ENCODE data around the gene P2RX5. TPM values are rescaled to one million over a fixed set of nuclear protein-coding genes. Genes with fewer than 3 reads are reported as not detected.

The P2RX5 gene
- polyA plus RNA-seq, 1 donor (not counting 4 experiments of a cell fraction or from before 2014, with no cell fraction given), result 0.43 TPM

GRCh38 chr17:3641717-3642486 is 54.1 kb downstream of the P2RX5 start:
- no peak overlapping the region for H3K4me3 ChIP-seq (ENCODE audit: control insufficient read depth in 2 of 3, extremely low read depth in 1 of 3, insufficient read depth in 2 of 3, low read depth in 1 of 3, low read length in 3 of 3)
- no peaks in the 10 kb centered on the region for H4K20me1 ChIP-seq (ENCODE audit: control insufficient read depth, extremely low read depth, insufficient read depth, low read length)
- no peak overlapping the region for H3K4me2 ChIP-seq (ENCODE audit: control insufficient read depth, extremely low read depth, insufficient read depth, low read depth, low read length)
- FAIRE-seq, result no peak
- TF ChIP-seq CTCF (optimal IDR thresholded peaks at IDR 0.05 in 1 of 3, IDR thresholded peaks at IDR 0.05 in 1 of 3, conservative IDR thresholded peaks at IDR 0.05 in 1 of 3; ENCODE audit: extremely low read depth in 1 of 3, insufficient read depth in 2 of 3, low read length in 3 of 3) (no peak), EZH2 (IDR thresholded peaks at IDR 0.05; ENCODE audit: low read length) (no peak)
- H3K79me2 ChIP-seq (ENCODE audit: control insufficient read depth, insufficient read depth, low read length), result peaks cover 4% of the 10 kb centered on the region
- no peaks in the 10 kb centered on the region for H3K9me3 ChIP-seq (ENCODE audit: control insufficient read depth, low read depth, low read length)
- no peaks in the 10 kb centered on the region for H3K27me3 ChIP-seq (ENCODE audit: control insufficient read depth, extremely low read depth, insufficient read depth, low read length)
- peaks cover 5% of the 10 kb centered on the region for H3K4me1 ChIP-seq (ENCODE audit: control insufficient read depth, extremely low read depth, insufficient read depth, low read length)
- H3K9ac ChIP-seq (ENCODE audit: control insufficient read depth, extremely low read depth, insufficient read depth, low read length), result no peak overlapping the region
- H3K36me3 ChIP-seq (ENCODE audit: control insufficient read depth in 2 of 2, extremely low read depth in 1 of 2, insufficient read depth in 2 of 2, low read length in 2 of 2), result peaks cover 8 to 12% of the 10 kb centered on the region in 2 experiments
- no peak overlapping the region for H2AFZ ChIP-seq (ENCODE audit: control insufficient read depth, low read length)
- DNase-seq (ENCODE audit: low read depth, low spot score), result no peak
- peaks cover 2% of the 10 kb centered on the region for H3K9me1 ChIP-seq (ENCODE audit: control insufficient read depth, extremely low read depth, insufficient read depth, low read length)
- H3K27ac ChIP-seq (ENCODE audit: control insufficient read depth, insufficient read depth, low read length), result no peak overlapping the region
- dilution Hi-C loops (cut with MboI; ENCODE audit: extremely low pct_ligation_motif_present, low sequenced_read_pairs), result no loop called here

GRCh38 chr17:3641014-3641413 is 54.9 kb downstream of the P2RX5 start:
- Histone ChIP-seq H3K9me3 (ENCODE audit: control insufficient read depth, low read depth, low read length) (no peaks in the 10 kb centered on the region), H4K20me1 (ENCODE audit: control insufficient read depth, extremely low read depth, insufficient read depth, low read length) (no peaks in the 10 kb centered on the region), H3K4me2 (ENCODE audit: control insufficient read depth, extremely low read depth, insufficient read depth, low read depth, low read length) (no peak overlapping the region), H3K9me1 (ENCODE audit: control insufficient read depth, extremely low read depth, insufficient read depth, low read length) (peaks cover 2% of the 10 kb centered on the region), H3K4me1 (ENCODE audit: control insufficient read depth, extremely low read depth, insufficient read depth, low read length) (peaks cover 5% of the 10 kb centered on the region), H3K79me2 (ENCODE audit: control insufficient read depth, insufficient read depth, low read length) (peaks cover 4% of the 10 kb centered on the region), H3K9ac (ENCODE audit: control insufficient read depth, extremely low read depth, insufficient read depth, low read length) (no peak overlapping the region), H3K27me3 (ENCODE audit: control insufficient read depth, extremely low read depth, insufficient read depth, low read length) (no peaks in the 10 kb centered on the region), H3K36me3 (ENCODE audit: control insufficient read depth in 2 of 2, extremely low read depth in 1 of 2, insufficient read depth in 2 of 2, low read length in 2 of 2) (peaks cover 8 to 11% of the 10 kb centered on the region in 2 experiments), H3K27ac (ENCODE audit: control insufficient read depth, insufficient read depth, low read length) (no peak overlapping the region), H2AFZ (ENCODE audit: control insufficient read depth, low read length) (no peak overlapping the region), H3K4me3 (ENCODE audit: control insufficient read depth in 2 of 3, extremely low read depth in 1 of 3, insufficient read depth in 2 of 3, low read depth in 1 of 3, low read length in 3 of 3) (no peak overlapping the region)
- DNase-seq (ENCODE audit: low read depth, low spot score) (no peak), FAIRE-seq (no peak)
- TF ChIP-seq CTCF (optimal IDR thresholded peaks at IDR 0.05 in 1 of 3, IDR thresholded peaks at IDR 0.05 in 1 of 3, conservative IDR thresholded peaks at IDR 0.05 in 1 of 3; ENCODE audit: extremely low read depth in 1 of 3, insufficient read depth in 2 of 3, low read length in 3 of 3), result no peak
- no peak for TF ChIP-seq EZH2 (IDR thresholded peaks at IDR 0.05; ENCODE audit: low read length)
- dilution Hi-C loops (cut with MboI; ENCODE audit: extremely low pct_ligation_motif_present, low sequenced_read_pairs), result no loop called here

Measured in keratinocyte (primary cell).